Measurements from ENCODE around the gene TMEM120A. TPM values are rescaled to one million over a fixed set of nuclear protein-coding genes. Genes with fewer than 3 reads are reported as not detected.
A peak's percentile ranks its signal among the peaks of the same experiment; 100 is the strongest.

The TMEM120A gene
- total and polyA plus RNA-seq, 2 experiments from 2014 or later = 12.7 to 22.3 TPM

GRCh38 chr7:75946207-75946855 is 48.1 kb downstream of the TMEM120A start:
- Histone ChIP-seq H3K27me3 (ENCODE audit: insufficient read depth) (no peaks in the 10 kb centered on the region), H3K4me3 (no peak overlapping the region), H3K4me2 (no peak overlapping the region), H3F3A (replicated peaks; ENCODE audit: low read depth) (no peaks in the 10 kb centered on the region), H3K9me2 (ENCODE audit: insufficient read depth) (no peaks in the 10 kb centered on the region), H3K4me1 (ENCODE audit: insufficient read depth) (no peaks in the 10 kb centered on the region), H2AFZ (no peak overlapping the region), H3K27ac (ENCODE audit: low read depth) (0 out of 2 replicates have a peak overlapping the region, but pooled peaks have one; percentile 32), H3K36me3 (ENCODE audit: insufficient read depth) (no peaks in the 10 kb centered on the region; the same call in 1 of the 2 replicates), H3K79me2 (replicated peaks; ENCODE audit: insufficient read depth) (peaks cover 84% of the 10 kb centered on the region), H4K20me1 (replicated peaks; ENCODE audit: insufficient read depth) (peaks cover 45% of the 10 kb centered on the region; the same call in 1 of the 2 replicates)
- no peak for TF ChIP-seq POLR2AphosphoS5 (IDR thresholded peaks at IDR 0.05; ENCODE audit: low read depth)
- TF ChIP-seq NANOG (IDR thresholded peaks at IDR 0.05; ENCODE audit: borderline replicate concordance) = no peak
- TF ChIP-seq ZNF114 (CRISPR knock-in tag; IDR thresholded peaks at IDR 0.05) = no peak
- no peak for TF ChIP-seq ZNF331 (CRISPR knock-in tag; IDR thresholded peaks at IDR 0.05; ENCODE audit: low read depth)
- TF ChIP-seq ETS1 (IDR thresholded peaks at IDR 0.05) = no peak
- no peak for TF ChIP-seq REST (IDR thresholded peaks at IDR 0.05; ENCODE audit: unreplicated experiment)
- TF ChIP-seq CREB1 (CRISPR knock-in tag; IDR thresholded peaks at IDR 0.05; ENCODE audit: low read depth) = no peak
- TF ChIP-seq JUNB (IDR thresholded peaks at IDR 0.05; ENCODE audit: unreplicated experiment) = no peak
- TF ChIP-seq EZH2 (IDR thresholded peaks at IDR 0.05; ENCODE audit: low read depth, unreplicated experiment) = no peak
- no peak for TF ChIP-seq ZNF462 (CRISPR knock-in tag; IDR thresholded peaks at IDR 0.05)
- no peak for TF ChIP-seq CTCF (conservative IDR thresholded peaks at IDR 0.05; ENCODE audit: low read depth in 2 of 2)
- TF ChIP-seq STAT1 (IDR thresholded peaks at IDR 0.05; ENCODE audit: unreplicated experiment) = no peak
- no peak for TF ChIP-seq EZH2phosphoT487 (IDR thresholded peaks at IDR 0.05; ENCODE audit: unreplicated experiment)
- H3K27ac Mint-ChIP-seq = no peak overlapping the region
- DNase-seq (ENCODE audit: low spot score) (no peak), ATAC-seq (no peak)
- H3K27me3 Mint-ChIP-seq (ENCODE audit: insufficient read depth, low read depth, poor library complexity) = peaks cover 4% of the 10 kb centered on the region
- H3K4me1 Mint-ChIP-seq = 0 out of 3 replicates have a peak, but pooled peaks cover 3% of the 10 kb centered on the region
- no peaks in the 10 kb centered on the region for H3K9me3 Mint-ChIP-seq
- 0 out of 3 replicates have a peak, but pooled peaks cover under 1% of the 10 kb centered on the region for H3K36me3 Mint-ChIP-seq (ENCODE audit: low read depth)
- H3K4me3 Mint-ChIP-seq = no peak overlapping the region

Data from GM23338 (cell line).